Head of caudate nucleus (tissue), 42 donors: Measurements from ENCODE around the gene MYO16.
A peak's percentile ranks its signal among the peaks of the same experiment; 100 is the strongest.
"Not testable (repeated sequence)": the region's sequence is repeated elsewhere in the genome, so short reads cannot be mapped to it uniquely, and the experiment has no call there.

Source experiments
- DNase-seq, 42 donors: peaks; one replicate each; pipeline versions ENCODE4 v3.0.0 to v3.0.0-alpha.2; 2020 to 2021; ENCODE audit warnings: mixed read lengths in 7 of 42
- intact Hi-C: fragments of 100-400 bp; cut with DNase I; formaldehyde crosslinking; loops from one replicate; pipeline ENCODE4 v1.15.0; 2022

MYO16 gene

DNA sequence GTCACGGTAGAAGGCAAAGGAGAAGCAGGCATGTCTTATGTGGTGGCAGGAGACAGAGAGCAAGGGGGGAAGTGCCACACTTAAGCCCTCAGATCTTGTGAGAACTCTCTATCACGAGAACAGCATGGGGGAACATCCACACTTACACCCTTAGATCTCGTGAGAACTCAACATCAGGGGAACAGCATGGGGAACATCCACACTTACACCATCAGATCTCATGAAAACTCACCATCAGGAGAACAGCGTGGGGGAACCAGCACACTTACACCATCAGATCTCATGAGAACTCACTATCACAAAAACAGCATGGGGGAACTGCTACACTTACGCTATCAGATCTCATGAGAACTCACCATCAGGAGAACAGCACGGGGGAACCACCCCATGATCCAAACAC, 445.0 kb downstream of the MYO16 start:
- DNase-seq = no peak
- intact Hi-C loops = no loop called here

DNA sequence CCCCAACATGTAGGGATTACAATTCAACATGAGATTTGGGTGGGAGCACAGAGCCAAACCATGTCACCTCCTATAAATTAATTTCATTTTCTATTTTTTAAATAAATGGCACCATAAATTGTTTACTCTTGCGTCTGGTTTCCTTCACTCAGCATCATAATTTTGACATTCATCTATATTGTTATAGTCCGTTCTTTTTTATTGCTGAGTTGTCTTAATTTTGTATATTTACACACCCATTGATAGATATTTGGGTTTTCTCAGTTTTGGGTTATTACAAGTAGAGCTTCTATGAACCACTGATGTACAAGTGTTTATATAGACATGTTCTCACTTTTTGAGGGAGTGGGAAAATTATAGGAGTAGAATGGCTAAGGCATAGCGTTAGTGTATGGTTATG, 445.4 kb downstream of the MYO16 start:
- no peak for DNase-seq
- intact Hi-C loops = no loop called here

DNA sequence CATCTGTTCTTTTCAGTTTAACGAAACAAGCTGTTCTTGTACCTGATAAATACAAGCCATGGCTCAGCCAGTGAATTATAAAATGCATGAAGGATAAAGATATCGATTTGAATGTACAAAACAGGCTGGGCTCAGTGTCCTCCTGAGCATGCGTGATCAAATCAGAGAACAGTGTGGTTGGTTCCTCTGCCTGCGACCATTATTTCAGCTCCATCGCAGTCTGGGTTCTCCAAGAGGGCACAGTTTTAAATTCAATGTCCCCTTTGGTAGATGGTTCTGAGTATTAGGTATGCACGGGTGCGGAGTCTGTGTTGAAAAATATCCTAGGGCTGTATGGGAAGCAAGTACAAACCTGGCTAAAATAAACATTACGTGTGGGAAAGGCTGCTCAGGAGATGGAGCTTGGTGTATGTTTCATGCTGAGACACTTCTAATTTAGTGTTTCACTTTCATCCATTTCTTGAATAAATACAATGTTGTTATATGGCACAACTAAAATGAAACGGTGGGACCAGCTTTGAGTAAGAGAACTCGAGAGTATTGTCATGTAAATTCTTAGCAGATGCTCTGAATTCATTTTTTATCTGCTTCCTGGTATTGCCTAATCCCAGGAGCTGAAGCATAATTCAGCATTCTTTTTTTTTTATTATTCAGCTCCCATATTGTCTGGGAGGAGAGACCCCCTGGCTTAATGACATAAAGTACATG, 458.7 kb downstream of the MYO16 start:
- intact Hi-C loops = no loop called here
- DNase-seq = no peak

DNA sequence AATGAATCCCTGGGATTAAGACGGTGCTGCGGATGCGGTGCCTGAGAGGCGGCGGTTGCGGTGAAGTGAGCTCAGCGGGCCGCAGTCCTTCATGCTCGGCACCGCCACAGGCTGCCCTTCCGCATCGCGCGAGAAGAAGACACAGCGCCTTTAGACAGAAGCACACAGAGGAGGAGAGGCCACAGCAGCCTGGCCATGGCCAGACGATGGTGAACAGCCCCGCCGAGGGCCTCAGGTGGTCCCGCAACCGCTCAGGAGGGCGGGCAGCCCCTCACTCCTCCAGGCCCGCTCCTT, 459.2 kb downstream of the MYO16 start:
- DNase-seq = peak in 1 of 42 donors; percentile 31
- intact Hi-C loops = no loop called here

- intact Hi-C loops = no loop called here
- DNase-seq = no peak
Observed at GRCh38 chr13:109090796-109091195, 461.4 kb downstream of the MYO16 start.

DNA sequence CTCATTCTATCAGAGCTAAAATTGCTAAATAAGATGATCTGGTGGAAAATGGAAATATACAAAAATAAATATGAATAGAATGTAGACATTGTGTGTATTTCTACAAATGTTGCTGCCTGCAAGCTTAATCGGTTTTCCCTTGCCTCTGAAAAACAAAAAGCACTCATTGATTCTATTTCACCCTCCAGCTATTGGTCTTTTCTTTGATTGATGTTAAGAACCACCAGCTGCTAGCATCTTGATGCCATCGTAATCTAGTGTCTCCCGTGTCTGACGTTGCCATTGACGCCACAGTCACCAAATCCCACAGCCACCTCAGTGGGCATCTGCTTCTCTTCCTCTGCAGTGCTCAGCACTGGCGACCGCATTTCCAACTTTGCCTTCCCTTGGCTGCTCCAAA, 461.8 kb downstream of the MYO16 start:
- intact Hi-C loops = no loop called here
- no peak for DNase-seq

DNA sequence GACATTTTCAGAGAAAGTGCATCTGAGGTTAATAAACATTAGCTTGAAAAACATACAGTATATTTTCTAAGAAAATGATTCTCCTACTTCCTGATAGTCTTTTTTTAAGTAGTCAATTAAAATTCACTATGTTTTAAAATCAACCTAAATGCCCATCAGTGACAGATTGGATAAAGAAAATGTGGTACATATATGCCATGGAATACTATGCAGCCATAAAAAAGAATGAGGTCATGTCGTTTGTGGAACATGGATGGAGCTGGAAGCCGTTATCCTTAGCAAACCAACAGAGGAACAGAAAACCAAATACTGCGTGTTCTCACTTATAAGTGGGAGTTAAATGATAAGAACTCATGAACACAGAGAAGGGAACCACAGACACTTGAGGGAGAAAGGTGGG, 462.8 kb downstream of the MYO16 start:
- DNase-seq, intact Hi-C loops: not testable (repeated sequence)

DNA sequence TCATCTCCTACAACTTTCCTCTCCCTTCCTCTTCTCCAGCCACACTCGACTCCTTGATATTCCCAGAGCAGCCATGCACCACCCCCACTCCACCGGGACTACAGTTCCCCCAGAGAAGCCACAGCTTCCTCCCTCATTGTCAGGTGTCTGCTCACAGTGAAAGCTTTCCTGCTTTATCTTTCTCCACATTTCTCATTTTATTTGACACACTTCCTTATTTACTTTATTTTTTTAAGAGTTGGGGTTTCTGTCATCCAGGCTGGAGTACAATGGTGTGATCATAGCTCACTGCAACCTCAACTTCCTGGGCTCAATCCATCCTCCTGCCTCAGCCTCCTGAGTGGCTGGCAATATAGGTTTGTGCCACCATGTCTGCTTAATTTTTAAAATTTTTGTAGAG, 464.6 kb downstream of the MYO16 start:
- no peak for DNase-seq
- intact Hi-C loops = no loop called here

GRCh38 chr13:109095126-109095525, 465.7 kb downstream of the MYO16 start:
- intact Hi-C loops = no loop called here
- no peak for DNase-seq

GRCh38 chr13:109096101-109096500, 466.7 kb downstream of the MYO16 start:
- DNase-seq = no peak
- intact Hi-C loops = no loop called here

DNA sequence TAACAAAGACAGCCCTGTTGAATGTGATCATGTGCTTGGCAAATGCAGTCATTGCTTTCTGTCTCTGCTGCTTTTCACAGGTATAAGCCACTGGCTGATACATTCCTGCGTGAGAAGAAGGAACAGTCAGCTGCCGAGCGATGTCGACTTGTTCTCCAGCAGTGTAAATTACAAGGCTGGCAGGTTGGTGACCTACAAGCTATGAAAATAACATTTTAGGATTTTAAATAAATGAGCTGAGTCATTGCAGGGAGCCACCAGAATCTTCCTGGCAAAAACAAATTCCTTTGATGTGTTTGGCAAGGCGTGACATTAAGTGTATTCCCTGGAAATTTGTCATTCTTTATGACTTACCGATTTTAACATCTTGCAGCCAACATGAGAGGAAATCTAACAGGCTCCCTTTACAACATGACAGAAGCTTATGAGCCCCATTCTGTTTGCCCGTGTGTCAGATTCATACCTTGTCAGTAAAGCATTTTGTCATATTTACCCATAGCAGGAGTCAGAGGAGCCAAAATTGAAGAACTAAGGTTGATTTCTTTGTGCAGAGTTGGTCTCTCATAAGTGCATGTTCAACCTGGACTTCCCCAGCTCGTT, 471.4 kb downstream of the MYO16 start:
- DNase-seq = peak in 36 of 42 donors; percentile 7 to 70 (median 33)
- intact Hi-C loops = no loop called here

DNA sequence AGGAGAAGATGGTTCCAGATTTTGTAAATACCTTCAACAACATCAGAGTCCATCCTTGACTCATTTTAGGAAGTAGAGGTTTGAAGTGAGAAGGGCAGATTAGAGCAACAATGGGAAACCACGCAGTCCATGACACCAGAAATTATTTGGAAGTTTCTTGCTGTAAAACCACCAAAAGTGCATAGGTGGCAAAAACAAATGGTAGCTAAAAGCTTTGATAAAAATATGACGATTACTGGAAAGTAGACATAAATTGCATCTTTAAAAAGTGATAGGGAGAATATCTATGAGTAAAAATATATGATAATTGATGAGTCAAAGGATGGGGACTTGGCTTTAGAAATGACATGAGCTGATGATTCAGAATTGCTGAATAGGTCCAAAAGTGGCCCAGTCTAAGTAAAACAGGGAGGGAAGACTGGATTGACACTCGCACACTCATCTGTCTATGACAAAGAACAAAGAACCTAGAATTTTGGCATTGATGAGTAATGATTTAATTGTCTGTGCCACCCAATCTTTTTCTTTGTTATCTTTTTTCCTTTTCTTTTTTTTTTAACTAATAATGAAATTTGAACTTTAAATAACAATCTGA, 472.2 kb downstream of the MYO16 start:
- intact Hi-C loops = no loop called here
- peak in 6 of 42 donors; percentile 13 to 65 (median 30) for DNase-seq

DNA sequence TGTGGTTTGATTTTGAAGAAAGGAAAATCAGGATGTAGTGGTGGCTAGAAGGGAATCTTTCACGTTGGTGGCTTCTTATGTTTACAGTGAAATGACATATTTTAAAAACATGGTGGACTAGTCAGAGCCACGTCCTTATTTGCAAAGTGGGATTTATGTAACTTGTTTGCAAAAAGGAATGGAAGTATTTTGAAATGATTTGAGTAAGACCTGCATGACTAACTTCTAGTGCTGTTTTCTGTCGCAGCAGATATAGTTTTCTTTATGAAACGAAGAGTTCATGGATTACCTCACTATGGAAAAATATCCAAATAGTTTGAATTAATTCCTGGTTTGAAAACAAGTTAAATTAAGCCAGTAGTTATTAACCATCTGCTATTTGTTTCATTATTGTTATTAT, 476.5 kb downstream of the MYO16 start:
- intact Hi-C loops = no loop called here
- no peak for DNase-seq

DNA sequence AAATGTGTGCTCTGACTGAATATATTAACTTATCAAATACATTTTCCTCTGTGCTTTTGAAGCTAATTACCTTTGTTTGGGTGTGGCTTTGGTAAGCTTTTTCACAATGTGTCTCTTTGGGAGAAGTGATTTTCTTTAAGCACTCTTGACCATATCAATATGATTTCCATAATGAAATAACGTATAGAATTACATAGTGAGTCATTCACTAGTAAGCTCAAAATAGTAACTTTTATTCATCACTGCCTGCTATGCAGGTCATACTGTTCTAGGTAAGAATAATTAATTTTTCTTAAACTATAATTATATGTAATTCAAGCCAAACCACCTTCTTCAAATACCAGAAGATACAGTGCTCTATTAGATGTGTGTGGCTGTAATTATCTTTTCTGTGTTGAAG, 480.7 kb downstream of the MYO16 start:
- no peak for DNase-seq
- intact Hi-C loops = no loop called here

GRCh38 chr13:109111141-109111540, 481.7 kb downstream of the MYO16 start:
- no peak for DNase-seq
- intact Hi-C loops = no loop called here

- DNase-seq = no peak
- intact Hi-C loops = no loop called here
Observed at GRCh38 chr13:109113427-109113826, 484.0 kb downstream of the MYO16 start.

DNA sequence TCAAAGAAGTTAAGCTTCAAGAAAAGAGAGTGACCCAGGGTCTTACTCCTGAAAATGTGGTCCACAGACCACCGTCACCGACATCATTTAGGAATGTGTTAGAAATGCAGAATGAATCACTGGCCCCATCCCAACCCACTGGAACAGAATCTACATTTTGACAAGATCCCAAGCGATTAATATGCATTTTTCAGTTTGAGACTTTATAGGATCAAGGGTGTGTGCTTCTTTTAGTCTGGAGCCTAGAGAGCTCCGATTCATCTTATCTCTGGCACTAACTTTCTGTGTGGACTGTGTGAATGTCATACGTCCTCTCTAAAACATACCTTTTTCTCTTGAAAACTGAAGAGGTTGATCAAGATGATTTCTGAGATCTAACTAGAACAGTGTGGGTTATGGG, 484.8 kb downstream of the MYO16 start:
- intact Hi-C loops = no loop called here
- DNase-seq = no peak

DNA sequence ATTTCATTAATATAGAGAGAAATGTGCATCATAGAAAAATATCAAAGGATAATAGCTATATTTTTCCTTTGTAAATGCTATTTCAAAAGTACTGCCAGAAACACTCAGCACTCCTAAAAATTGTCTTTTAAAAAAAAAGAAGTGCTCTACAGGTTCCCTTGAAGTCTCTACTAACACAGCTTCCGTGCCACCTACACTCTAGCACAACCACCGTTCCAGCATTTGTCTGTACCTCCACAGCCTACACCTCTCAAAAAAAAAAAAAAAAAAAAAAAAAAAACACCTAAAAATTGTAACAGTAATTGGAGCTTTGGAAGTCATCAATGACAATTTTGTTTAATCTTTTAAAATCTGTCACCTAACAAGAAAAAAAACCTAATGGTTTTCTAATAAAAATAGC, 485.6 kb downstream of the MYO16 start:
- peak in 27 of 42 donors; percentile 11 to 86 (median 44) for DNase-seq
- intact Hi-C loops = no loop called here

GRCh38 chr13:109118521-109118920, 489.1 kb downstream of the MYO16 start:
- intact Hi-C loops = no loop called here
- no peak for DNase-seq

GRCh38 chr13:109119896-109120295, 490.5 kb downstream of the MYO16 start:
- intact Hi-C loops = no loop called here
- no peak for DNase-seq

DNA sequence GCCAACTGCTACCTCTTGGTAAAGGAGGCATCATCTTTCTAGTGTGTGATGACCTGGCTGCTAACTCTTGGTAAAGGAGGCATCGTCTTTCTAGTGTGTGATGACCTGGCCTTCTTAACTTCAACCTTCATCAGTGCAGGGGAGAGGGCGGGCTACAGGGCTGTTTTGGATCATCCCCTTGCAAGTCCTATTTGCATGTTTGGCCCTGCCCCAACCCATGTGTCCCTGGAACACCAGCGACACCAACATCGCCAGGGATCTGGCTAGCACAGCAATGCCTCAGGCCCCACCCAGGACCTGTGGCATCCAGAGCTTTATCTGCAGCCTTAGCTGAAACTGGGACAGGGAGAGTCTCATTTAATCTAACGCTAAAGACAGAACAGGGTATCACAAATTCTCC, 492.4 kb downstream of the MYO16 start:
- intact Hi-C loops = no loop called here

More for the DNA sequence above, 492.4 kb downstream of the MYO16 start:
- DNase-seq = no peak
